Endothelial cell of umbilical vein (primary cell): Measurements from ENCODE around the gene USP2.

Source experiments
- EZH2 ChIP-seq: IDR thresholded peaks from 2 replicates; pipeline ENCODE4 v1.6.1; 2012; ENCODE audit warnings: borderline replicate concordance, low read depth, mild to moderate bottlenecking, moderate library complexity, low read length, inconsistent platforms; ENCODE audit not compliant: severe bottlenecking
- POLR2A ChIP-seq: IDR thresholded peaks from 2 replicates; pipeline ENCODE4 v1.6.1; 2012; ENCODE audit warnings: low read depth, mild to moderate bottlenecking, control low read depth, low read length
- TF ChIP-seq, protein P1 (sequence below), 2 donors: IDR thresholded peaks; 1 replicate in 1 of 2; 2 replicates in 1 of 2; pipeline ENCODE4 v1.5.1; 2011; ENCODE audit warnings: low read length in 2 of 2, mild to moderate bottlenecking in 2 of 2, moderate library complexity in 2 of 2, control low read depth in 1 of 2, inconsistent platforms in 1 of 2, low read depth in 1 of 2; ENCODE audit not compliant: insufficient read depth in 1 of 2; ENCODE audit errors: extremely low read depth in 1 of 2

DNA sequence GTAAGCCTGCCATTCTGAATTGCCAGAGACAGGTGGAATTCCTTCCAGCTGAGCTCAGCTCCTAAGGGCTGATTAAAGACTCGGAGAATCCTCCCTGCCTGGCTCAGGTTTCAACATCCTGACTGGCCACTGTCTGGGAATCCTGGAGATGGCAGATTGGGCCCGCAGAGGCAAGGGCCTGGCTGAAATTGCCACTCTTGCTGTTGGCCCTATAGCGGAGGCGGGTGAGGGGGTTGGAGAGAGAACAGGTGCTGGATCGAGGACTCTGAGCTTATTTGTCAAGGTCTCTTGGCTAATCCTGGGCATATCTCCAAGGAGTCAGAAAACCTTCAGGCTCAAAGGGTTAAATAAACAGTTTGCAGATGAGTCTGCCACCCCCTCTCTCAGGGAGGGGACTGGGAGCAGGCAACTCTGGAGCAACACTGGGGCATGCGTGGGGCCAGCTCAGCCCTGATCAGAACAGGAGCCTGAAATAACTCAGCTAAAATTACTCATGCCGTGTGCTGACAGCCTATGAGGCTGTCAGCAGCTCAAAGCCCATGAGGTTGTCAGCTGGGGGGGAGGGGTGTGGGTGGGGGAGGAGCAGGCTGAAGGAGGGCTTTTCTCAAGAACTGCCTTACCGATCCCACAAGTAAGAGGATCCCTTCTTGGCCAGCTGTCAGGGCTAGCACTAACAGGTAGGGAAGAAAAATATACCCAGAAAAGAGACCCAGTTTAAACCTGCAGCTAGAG lies 20.3 kb downstream of the USP2 start:
- TF ChIP-seq POLR2A (no peak), EZH2 (no peak)
- TF ChIP-seq, protein P1, sequence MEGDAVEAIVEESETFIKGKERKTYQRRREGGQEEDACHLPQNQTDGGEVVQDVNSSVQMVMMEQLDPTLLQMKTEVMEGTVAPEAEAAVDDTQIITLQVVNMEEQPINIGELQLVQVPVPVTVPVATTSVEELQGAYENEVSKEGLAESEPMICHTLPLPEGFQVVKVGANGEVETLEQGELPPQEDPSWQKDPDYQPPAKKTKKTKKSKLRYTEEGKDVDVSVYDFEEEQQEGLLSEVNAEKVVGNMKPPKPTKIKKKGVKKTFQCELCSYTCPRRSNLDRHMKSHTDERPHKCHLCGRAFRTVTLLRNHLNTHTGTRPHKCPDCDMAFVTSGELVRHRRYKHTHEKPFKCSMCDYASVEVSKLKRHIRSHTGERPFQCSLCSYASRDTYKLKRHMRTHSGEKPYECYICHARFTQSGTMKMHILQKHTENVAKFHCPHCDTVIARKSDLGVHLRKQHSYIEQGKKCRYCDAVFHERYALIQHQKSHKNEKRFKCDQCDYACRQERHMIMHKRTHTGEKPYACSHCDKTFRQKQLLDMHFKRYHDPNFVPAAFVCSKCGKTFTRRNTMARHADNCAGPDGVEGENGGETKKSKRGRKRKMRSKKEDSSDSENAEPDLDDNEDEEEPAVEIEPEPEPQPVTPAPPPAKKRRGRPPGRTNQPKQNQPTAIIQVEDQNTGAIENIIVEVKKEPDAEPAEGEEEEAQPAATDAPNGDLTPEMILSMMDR (IDR thresholded peaks at IDR 0.05; ENCODE audit: extremely low read depth in 1 of 2, insufficient read depth in 1 of 2, low read depth in 1 of 2, low read length in 2 of 2), result no peak
